HG03095 (cell line): ENCODE data around the gene GTF2H2.
"Not testable (repeated sequence)": the region's sequence is repeated elsewhere in the genome, so short reads cannot be mapped to it uniquely, and the experiment has no call there.

Experiments used
- ATAC-seq: cut with Tn5 transposase; IDR thresholded peaks from one replicate; pipeline ENCODE4 v1.9.1; 2021; ENCODE audit warnings: moderate library complexity; ENCODE audit not compliant: unreplicated experiment

The GTF2H2 gene

GRCh38 chr5:71014176-71014575 is 53.3 kb downstream of the GTF2H2 start:
- ATAC-seq: no peak

GRCh38 chr5:71013575-71013974 is 53.9 kb downstream of the GTF2H2 start:
- no peak for ATAC-seq

GRCh38 chr5:71011194-71011792 is 56.2 kb downstream of the GTF2H2 start:
- ATAC-seq: no peak

- not testable (repeated sequence) for ATAC-seq
Measured at GRCh38 chr5:71006983-71007382, 60.5 kb downstream of the GTF2H2 start.
